HAP-1 (cell line): ENCODE data around the gene HM13.

ENCODE experiments used
- DNase-seq, 2 experiments: peaks; one replicate each; pipeline ENCODE4 v3.0.0-alpha.2; 2016 to 2020; ENCODE audit warnings: low spot score in 2 of 2
- H3K27me3 ChIP-seq: fragments of 250-450 bp; sonication (Bioruptor Pico); 2 replicates; pipeline ENCODE4 v1.5.1; 2020; ENCODE audit warnings: low read depth, mild to moderate bottlenecking, moderate library complexity
- H3K36me3 ChIP-seq: fragments of 250-450 bp; sonication (Bioruptor Pico); replicated peaks from 2 replicates; pipeline ENCODE4 v1.5.1; 2020; ENCODE audit warnings: mild to moderate bottlenecking
- H3K4me1 ChIP-seq: fragments of 250-450 bp; sonication (Bioruptor Pico); 2 replicates; pipeline ENCODE4 v1.5.1; 2020; ENCODE audit warnings: mild to moderate bottlenecking
- H3K4me3 ChIP-seq: fragments of 250-450 bp; sonication (Bioruptor Pico); 2 replicates; pipeline ENCODE4 v1.5.1; 2020; ENCODE audit warnings: mild to moderate bottlenecking, moderate library complexity
- H3K9me3 ChIP-seq: fragments of 250-450 bp; sonication (Bioruptor Pico); 2 replicates; pipeline ENCODE4 v1.5.1; 2020; ENCODE audit warnings: mild to moderate bottlenecking, moderate library complexity
- in situ Hi-C: fragments of 300-500 bp; cut with MboI; formaldehyde crosslinking; loops from 3 replicates; pipeline ENCODE4 v1.14.3; 2020; ENCODE audit warnings: low sequenced_read_pairs, inconsistent platforms, mixed read lengths

The HM13 gene

DNA sequence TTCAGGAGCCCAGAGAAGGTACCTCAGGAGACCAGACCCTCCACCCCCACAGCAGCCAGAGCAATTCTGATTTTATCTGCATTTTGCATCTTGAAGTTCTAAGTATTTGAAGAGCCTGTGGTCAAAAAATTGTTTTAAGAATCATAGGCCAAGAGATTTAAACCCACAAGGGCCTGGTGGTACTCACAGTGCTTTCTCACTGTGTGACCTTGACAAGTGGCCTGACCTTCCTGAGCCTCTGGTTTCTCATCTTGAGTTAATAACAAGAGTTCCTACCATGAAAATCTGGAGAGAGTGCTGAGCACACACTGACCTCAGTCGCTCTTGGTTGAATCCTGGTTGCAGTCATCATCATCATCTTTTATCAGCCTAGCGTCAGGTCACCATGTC lies 45.5 kb downstream of the HM13 start:
- H3K9me3 ChIP-seq = no peaks in the 10 kb centered on the region
- H3K27me3 ChIP-seq = no peaks in the 10 kb centered on the region
- peaks cover 6% of the 10 kb centered on the region for H3K4me1 ChIP-seq
- in situ Hi-C loops = loop anchor here (5.0 to 10.0 kb wide), 2 partner anchors 47 to 165 kb away; partner anchors contain the start of genes BCL2L1 and HM13
- H3K36me3 ChIP-seq = peaks cover 50% of the 10 kb centered on the region
- H3K4me3 ChIP-seq = no peak overlapping the region
- DNase-seq = no peak

DNA sequence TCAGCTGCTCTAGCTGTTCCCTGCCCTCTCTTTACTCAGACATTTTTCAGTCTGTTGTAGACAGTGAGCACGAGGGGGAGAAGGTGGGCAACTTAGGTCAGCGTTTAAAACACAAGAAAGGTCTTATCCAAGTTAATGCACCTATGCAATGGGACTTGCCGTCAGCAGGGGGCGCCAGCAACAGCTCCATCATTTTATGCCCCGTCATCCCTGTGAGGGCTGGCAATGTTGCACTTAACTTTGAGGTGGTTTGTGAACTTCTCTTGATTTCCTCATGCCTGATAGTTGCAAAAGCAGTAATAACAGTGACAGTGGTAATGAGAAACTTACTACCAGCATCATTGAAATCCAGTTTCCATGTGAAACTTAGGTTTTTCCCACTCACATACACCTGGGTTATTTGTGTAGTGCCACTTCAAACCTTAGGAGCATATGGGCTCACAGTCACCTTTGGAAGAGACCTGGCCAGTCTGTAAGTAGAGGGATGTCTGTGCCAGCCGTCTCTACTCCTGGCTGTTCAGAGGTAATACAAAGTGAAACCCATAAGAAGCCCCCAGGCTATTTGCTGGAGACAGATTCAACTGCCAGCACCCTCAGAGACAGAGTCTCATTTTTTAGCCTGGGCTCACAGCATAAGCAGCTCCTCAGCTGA lies 46.0 kb downstream of the HM13 start:
- peaks cover 6% of the 10 kb centered on the region for H3K4me1 ChIP-seq
- no peaks in the 10 kb centered on the region for H3K9me3 ChIP-seq
- no peaks in the 10 kb centered on the region for H3K27me3 ChIP-seq
- H3K36me3 ChIP-seq = peaks cover 45% of the 10 kb centered on the region
- peak; percentile 46 to 83 for DNase-seq
- no peak overlapping the region for H3K4me3 ChIP-seq
- in situ Hi-C loops = loop anchor here (5.0 to 10.0 kb wide), 2 partner anchors 48 to 165 kb away; partner anchors contain the start of genes BCL2L1 and HM13

DNA sequence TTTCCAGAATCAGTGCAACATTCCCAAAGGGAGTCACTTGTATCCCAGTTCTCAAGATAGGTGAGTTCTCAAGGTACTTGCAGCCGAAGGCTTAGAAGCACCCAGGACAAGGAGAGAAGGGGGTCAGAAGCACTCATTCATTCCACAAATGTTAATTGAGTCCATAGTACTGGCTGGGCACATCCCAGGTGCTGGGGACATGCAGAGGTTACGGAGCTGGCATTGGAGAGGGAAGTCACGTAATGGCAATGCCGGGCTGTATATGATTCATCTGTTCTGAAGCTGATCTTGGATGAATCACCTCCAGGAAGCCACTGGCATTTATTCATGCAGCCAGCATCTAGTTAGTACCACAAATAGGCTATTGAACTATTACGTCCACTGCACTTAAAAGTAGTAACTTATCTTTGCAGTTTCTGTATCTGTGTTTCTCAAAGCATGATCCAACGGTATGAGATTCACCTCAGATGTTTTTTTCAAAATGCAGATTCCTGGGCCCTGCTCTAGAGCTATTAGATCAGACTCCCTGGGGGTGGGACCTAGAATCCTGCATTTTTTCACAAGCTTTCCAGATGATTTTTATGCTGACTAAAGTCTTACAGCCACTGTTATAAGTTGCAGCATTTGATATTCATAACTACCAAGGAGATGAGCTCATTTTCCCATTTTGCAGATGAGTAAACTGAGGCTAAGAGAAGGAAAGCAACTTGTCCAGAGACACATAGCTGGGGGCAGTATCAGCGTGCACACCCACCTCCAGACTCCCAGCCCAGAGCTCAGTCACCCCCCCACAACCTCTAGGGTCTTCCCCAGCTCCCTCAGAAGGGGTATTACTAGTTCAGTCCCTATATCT lies 46.7 kb downstream of the HM13 start:
- Histone ChIP-seq H3K27me3 (no peaks in the 10 kb centered on the region), H3K9me3 (no peaks in the 10 kb centered on the region), H3K4me3 (no peak overlapping the region), H3K4me1 (peaks cover 6% of the 10 kb centered on the region), H3K36me3 (peaks cover 48% of the 10 kb centered on the region)
- in situ Hi-C loops = loop anchor here (5.0 to 10.0 kb wide), 2 partner anchors 49 to 164 kb away; partner anchors contain the start of genes BCL2L1 and HM13
- no peak for DNase-seq

DNA sequence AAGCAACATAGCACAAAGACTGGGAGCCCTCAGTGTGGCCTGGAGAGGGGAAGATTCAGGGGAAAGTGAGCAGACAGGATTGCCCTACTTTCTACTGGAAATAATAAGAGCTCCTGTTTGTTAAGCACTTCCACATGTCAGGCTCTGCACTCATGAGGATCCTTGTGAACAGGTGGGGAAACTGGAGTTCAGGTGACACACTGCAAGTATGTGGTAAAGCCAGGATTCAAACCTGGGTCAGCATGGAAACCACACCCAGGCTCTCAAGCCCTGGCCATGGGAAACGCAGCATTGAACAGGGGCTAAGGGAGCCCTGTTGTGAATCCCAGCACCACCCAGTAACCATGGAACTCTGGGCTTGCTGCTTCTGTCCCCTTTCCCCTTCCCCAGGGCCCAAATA lies 48.0 kb downstream of the HM13 start:
- H3K36me3 ChIP-seq = peaks cover 49% of the 10 kb centered on the region
- no peak for DNase-seq
- no peaks in the 10 kb centered on the region for H3K27me3 ChIP-seq
- H3K4me1 ChIP-seq = peaks cover 6% of the 10 kb centered on the region
- no peak overlapping the region for H3K4me3 ChIP-seq
- in situ Hi-C loops = loop anchor here (5.0 to 10.0 kb wide), 2 partner anchors 50 to 163 kb away; partner anchors contain the start of genes BCL2L1 and HM13
- H3K9me3 ChIP-seq = no peaks in the 10 kb centered on the region

DNA sequence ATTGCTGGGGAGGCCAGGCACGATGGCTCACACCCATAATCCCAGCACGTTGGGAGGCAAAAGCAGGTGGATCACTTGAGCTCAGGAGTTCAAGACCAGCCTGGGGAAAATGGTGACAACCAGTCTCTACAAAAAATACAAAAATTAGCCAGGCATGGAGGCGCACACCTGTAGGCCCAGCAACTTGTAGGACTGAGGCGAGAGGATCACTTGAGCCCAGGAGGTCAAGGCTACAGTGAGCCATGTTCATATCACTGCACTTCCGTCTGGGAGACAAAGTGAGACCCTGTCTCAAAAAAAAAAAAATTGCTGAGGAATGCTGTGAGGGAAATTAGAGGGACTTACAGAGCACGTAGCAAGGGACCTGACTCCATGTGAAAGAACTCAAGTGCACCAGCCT lies 50.0 kb downstream of the HM13 start:
- DNase-seq = no peak
- no peaks in the 10 kb centered on the region for H3K9me3 ChIP-seq
- H3K4me3 ChIP-seq = no peak overlapping the region
- in situ Hi-C loops = loop anchor here (5.0 to 10.0 kb wide), 2 partner anchors 52 to 161 kb away; partner anchors contain the start of genes BCL2L1 and HM13
- peaks cover 6% of the 10 kb centered on the region for H3K4me1 ChIP-seq
- no peaks in the 10 kb centered on the region for H3K27me3 ChIP-seq
- peaks cover 52% of the 10 kb centered on the region for H3K36me3 ChIP-seq

DNA sequence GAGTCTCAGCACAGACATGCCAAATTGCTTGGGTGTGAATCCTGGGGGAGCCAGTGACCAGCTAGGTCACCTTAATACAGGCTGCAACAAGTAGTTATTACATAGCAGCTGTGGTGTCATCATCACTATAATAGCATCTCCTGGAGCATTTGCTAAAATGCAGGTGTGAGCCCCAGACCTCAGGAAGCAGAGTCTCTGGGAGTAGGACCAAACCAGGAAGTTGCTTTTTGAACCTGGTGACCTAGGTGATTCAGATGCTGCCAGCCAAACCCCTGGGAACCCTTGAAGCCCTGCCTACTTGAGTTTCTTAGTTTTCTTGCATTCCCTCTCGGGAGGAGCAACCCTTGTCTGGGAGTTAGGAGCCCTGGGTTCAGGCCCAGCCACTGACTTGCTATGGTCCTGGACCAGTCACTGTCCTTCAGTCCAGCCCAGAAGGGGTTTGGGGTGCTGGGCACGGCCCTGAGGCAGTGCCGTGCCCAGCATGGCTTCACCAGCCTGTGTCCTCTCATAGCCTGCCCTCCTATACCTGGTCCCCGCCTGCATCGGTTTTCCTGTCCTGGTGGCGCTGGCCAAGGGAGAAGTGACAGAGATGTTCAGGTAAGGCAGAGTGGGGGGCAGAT lies 51.6 kb downstream of the HM13 start:
- DNase-seq = no peak
- H3K9me3 ChIP-seq = no peaks in the 10 kb centered on the region
- in situ Hi-C loops = loop anchor here (10.0 kb wide), 1 partner anchor 159 kb away; the partner anchor contains the start of gene BCL2L1
- peaks cover 6% of the 10 kb centered on the region for H3K4me1 ChIP-seq
- H3K4me3 ChIP-seq = no peak overlapping the region
- H3K36me3 ChIP-seq = peaks cover 51% of the 10 kb centered on the region
- no peaks in the 10 kb centered on the region for H3K27me3 ChIP-seq

DNA sequence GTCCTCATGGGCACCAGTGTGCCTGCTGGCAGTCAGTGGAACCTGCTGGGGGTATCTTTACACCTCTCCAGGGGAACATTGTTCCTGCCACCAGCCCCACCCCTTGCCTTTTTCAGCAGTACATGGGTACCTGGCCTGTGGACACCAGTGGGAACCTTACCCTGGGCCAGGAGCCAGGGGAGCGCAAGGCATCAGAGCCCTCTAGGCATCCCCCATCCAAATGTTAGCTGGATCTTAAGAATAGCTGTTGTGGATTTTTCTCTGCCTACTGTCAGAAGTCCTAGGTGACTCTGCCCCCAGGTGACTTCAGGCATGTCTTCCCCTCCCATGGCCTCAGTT lies 52.0 kb downstream of the HM13 start:
- Histone ChIP-seq H3K36me3 (peaks cover 50% of the 10 kb centered on the region), H3K4me3 (no peak overlapping the region), H3K27me3 (no peaks in the 10 kb centered on the region), H3K4me1 (peaks cover 6% of the 10 kb centered on the region), H3K9me3 (no peaks in the 10 kb centered on the region)
- in situ Hi-C loops = loop anchor here (10.0 kb wide), 1 partner anchor 159 kb away; the partner anchor contains the start of gene BCL2L1
- DNase-seq = no peak

DNA sequence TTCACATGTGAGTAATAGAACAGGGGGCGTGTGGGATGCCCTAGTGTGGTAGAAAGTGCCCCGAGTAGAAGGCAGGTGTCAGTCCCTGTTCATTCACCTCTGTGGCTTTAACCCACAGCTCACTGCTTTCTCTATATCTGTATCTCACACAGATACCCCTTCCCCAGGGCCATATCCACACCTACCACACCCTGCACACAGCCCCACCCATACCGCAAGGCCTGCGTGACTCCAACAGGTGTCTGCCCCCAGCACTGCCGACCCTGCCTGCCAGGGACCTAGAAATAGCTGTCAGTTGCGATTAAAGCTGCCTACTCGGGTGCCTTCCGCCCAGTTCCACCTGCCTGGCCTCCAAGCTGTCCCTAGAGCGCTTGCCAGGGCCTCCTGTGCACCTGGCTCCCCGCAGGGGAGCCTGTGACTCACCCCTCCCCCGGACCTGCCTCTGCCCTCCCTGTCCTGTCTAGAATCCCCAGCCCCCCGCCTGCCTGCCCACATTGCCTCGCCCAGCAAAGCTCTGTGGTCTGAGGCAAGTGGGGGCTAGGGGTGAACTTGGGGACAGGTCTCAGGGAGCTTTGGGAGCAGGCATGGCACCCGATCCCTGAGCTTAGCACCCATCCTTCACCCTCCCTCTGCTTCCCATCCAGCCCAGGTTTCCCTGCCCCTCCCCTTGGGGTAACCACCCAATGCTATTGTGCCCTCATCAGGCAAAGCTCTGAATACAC lies 52.6 kb downstream of the HM13 start:
- Histone ChIP-seq H3K36me3 (peaks cover 45% of the 10 kb centered on the region), H3K27me3 (no peaks in the 10 kb centered on the region), H3K4me1 (peaks cover 6% of the 10 kb centered on the region), H3K9me3 (no peaks in the 10 kb centered on the region), H3K4me3 (no peak overlapping the region)
- DNase-seq = no peak
- in situ Hi-C loops = loop anchor here (10.0 kb wide), 1 partner anchor 158 kb away; the partner anchor contains the start of gene BCL2L1

DNA sequence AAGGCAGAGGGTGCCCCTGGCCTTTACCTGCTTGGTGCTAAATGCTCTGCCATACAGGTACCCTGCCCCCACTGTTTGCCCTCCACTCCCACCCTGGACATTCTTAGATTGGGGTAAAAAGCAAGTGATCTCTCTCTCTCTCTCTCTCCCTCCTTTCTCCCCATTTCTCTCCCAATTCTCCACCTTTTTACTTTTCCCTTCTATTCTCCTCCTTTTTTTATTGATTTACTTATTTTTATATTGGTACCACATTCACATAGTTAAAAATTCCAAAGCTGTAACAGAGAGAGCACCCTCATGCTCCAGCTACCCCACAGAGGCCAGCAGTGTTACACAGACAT lies 53.1 kb downstream of the HM13 start:
- in situ Hi-C loops = loop anchor here (10.0 kb wide), 1 partner anchor 157 kb away; the partner anchor contains the start of gene BCL2L1
- no peak overlapping the region for H3K4me3 ChIP-seq

DNA sequence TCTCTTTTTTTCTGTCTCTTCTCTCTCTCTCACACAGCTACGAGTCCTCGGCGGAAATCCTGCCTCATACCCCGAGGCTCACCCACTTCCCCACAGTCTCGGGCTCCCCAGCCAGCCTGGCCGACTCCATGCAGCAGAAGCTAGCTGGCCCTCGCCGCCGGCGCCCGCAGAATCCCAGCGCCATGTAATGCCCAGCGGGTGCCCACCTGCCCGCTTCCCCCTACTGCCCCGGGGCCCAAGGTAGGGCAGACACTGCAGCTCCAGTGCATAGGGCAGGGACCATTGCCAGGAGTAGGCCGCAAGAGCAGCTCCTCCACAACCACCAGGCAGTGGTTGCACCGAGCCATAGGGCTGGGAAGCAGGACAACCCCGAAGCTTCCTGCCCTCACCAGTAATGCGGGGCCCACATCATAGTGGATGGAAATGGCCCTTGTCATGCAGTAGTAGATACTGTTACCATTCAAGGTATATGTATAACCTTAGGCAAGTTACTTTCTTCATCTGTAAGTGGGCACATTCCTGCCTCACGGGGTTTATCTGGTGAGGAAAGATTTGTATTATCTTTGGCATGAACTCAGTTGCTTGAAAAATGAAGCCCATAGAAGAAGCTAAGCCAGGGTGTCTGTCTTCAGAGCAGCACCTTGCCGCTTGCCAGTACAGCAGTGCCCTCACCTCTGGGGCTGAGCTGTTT lies 53.9 kb downstream of the HM13 start:
- H3K36me3 ChIP-seq = peaks cover 34% of the 10 kb centered on the region
- peaks cover 11% of the 10 kb centered on the region for H3K4me1 ChIP-seq

More for the DNA sequence above, 53.1 kb downstream of the HM13 start:
- no peak for DNase-seq
- Histone ChIP-seq H3K27me3 (no peaks in the 10 kb centered on the region), H3K9me3 (no peaks in the 10 kb centered on the region), H3K4me1 (peaks cover 10% of the 10 kb centered on the region), H3K36me3 (peaks cover 42% of the 10 kb centered on the region)

DNA sequence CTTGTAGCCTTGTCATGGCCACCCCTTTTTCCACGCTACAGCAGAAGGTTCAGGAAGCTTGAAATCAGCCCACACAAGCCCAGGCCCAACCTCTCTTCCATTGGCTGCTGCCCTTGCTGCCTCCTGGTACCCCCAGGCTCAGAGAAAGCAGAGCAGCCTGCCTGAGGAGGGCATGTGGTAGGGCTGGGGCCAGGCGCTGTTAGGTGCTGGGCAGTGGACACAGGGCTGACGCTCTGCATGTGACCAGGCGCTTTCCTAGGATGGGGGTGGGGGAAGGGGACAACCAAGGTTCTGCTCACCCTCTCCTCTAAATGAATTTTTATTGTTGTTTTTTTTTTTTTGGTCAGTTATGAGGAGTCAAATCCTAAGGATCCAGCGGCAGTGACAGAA lies 54.5 kb downstream of the HM13 start:
- Histone ChIP-seq H3K4me1 (peaks cover 17% of the 10 kb centered on the region), H3K4me3 (no peak overlapping the region), H3K9me3 (no peaks in the 10 kb centered on the region), H3K36me3 (peaks cover 28% of the 10 kb centered on the region), H3K27me3 (no peaks in the 10 kb centered on the region)
- no peak for DNase-seq
- in situ Hi-C loops = loop anchor here (10.0 kb wide), 1 partner anchor 156 kb away; the partner anchor contains the start of gene BCL2L1

More for the DNA sequence above, 53.9 kb downstream of the HM13 start:
- no peak overlapping the region for H3K4me3 ChIP-seq
- DNase-seq = no peak
- H3K27me3 ChIP-seq = no peaks in the 10 kb centered on the region
- H3K9me3 ChIP-seq = no peaks in the 10 kb centered on the region
- in situ Hi-C loops = loop anchor here (10.0 kb wide), 1 partner anchor 157 kb away; the partner anchor contains the start of gene BCL2L1

DNA sequence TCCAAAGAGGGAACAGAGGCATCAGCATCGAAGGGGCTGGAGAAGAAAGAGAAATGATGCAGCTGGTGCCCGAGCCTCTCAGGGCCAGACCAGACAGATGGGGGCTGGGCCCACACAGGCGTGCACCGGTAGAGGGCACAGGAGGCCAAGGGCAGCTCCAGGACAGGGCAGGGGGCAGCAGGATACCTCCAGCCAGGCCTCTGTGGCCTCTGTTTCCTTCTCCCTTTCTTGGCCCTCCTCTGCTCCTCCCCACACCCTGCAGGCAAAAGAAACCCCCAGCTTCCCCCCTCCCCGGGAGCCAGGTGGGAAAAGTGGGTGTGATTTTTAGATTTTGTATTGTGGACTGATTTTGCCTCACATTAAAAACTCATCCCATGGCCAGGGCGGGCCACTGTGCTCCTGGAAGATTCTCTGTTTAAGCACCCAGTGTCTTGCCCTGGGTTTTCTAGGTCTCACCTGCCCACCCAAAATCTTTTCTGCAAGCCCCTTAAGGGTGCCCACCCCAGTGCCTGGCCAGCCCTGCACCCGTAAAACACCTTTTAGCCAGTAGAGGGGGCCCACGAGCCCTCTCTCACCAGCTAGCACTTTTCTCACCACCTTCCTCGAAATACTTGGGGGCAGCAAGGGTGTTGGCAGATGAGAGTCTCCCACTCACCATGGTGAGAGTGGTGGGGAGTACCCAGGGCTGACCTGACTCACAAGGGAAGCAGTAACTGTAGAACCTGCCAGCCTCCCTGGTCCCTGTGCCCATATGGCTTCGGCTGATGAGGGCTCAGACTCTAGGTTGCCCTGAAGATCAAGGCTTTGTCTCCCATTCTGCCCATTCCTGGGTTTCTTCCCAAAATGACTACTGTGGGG lies 55.1 kb downstream of the HM13 start:
- no peak overlapping the region for H3K4me3 ChIP-seq
- no peaks in the 10 kb centered on the region for H3K27me3 ChIP-seq
- peaks cover 23% of the 10 kb centered on the region for H3K4me1 ChIP-seq
- no peaks in the 10 kb centered on the region for H3K9me3 ChIP-seq
- in situ Hi-C loops = loop anchor here (5.0 to 10.0 kb wide), 2 partner anchors 38 to 155 kb away; partner anchors contain the start of genes BCL2L1 and ID1
- H3K36me3 ChIP-seq = peaks cover 24% of the 10 kb centered on the region
- peak; percentile 47 to 82 for DNase-seq
